Measurements from ENCODE around the gene MMP26.

Gene MMP26

GRCh38 chr11:4704054-4704789, at the start of gene MMP26:
Gene MMP26 (plus strand): TSS chr11:4704784.
- DNase-seq (ENCODE audit: low spot score): no peak

DNA sequence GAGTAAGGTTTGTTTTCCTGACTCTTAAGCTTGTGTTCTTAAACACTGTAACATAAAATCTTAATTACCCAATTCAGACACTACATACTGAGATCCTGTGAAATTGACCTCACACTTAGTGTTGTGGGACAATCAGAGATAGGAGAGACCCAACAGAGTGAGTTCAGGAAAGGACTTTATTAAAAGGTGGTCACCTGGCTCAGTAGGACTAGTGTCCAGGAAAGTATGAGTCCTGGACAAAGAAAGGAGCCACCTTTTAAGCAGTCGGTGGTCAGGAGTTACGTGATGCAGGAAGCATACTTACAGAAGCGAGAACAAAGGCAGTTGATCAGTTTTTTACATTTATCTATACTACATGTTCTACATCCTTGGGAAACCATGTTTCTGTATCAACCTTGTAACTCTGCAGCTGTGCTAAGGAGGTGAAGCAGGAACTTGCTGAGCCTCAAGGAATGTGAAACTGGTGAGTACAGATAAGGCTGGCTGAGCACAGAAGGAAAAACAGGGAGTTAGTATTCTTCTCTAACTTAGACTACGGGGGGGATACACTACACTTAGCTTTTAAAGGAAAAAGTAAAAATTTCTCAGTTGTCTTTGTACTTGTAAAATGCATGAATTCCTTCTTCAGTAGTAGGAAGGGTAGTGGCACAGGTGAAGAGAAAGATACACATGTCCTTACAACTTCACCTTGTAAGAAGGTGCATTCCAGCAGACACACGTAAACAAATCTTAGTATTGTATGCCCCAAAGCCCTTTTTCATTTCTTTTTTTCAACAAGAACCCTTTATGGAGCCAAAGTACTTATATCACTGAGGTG, 45.7 kb upstream of the MMP26 start:
- DNase-seq (ENCODE audit: low spot score): no peak

- no peak for DNase-seq (ENCODE audit: low spot score)
Measured at GRCh38 chr11:4662876-4663275, 41.7 kb upstream of the MMP26 start.

GRCh38 chr11:4664183-4664582, 40.4 kb upstream of the MMP26 start:
- DNase-seq (ENCODE audit: low spot score): no peak

GRCh38 chr11:4664786-4665185, 39.8 kb upstream of the MMP26 start:
- no peak for DNase-seq (ENCODE audit: low spot score)

- DNase-seq (ENCODE audit: low spot score): no peak
Measured at GRCh38 chr11:4665424-4665823, 39.2 kb upstream of the MMP26 start.

DNA sequence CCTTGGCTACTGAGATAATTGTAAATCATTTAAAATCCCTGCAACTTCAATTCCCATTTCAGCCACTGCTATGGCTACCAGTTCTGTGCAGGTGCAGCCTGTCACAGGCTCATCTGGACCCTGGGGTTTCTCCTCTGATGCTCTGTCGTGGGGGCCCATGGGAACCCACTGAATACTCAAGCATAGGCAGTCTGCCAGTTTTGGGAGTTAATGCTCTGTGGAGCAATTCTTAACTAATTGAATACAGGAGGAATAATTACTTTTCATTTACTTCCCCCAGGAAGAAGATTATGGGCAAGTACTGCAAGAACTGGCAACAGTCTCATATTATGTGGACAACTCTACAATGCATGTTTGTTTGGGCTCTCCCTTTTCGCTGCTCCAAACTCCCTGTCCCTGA, 32.8 kb upstream of the MMP26 start:
- DNase-seq (ENCODE audit: low spot score): no peak

- DNase-seq (ENCODE audit: low spot score): no peak
Measured at GRCh38 chr11:4672470-4672869, 32.1 kb upstream of the MMP26 start.

DNA sequence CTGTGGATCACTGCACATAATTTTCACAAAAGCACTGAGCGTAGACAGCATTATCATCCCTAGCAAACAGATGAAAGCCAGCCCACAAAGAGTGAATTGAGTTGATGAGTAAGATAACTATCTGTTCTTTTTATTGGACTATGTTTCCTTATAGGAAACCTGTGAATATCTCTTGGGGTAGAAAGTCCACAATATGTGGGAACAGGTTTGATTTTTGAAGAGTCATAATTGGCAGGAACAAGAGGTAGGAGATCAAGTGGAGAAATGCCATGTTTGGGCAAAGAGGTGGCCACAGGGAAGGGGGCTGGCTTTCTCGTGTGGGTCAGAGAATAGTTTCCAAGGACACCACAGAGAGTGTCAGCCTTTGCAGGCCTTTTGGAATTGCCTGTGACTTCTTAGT, 30.8 kb upstream of the MMP26 start:
- no peak for DNase-seq (ENCODE audit: low spot score)

- DNase-seq (ENCODE audit: low spot score): no peak
Measured at GRCh38 chr11:4677948-4678347, 26.6 kb upstream of the MMP26 start.

DNA sequence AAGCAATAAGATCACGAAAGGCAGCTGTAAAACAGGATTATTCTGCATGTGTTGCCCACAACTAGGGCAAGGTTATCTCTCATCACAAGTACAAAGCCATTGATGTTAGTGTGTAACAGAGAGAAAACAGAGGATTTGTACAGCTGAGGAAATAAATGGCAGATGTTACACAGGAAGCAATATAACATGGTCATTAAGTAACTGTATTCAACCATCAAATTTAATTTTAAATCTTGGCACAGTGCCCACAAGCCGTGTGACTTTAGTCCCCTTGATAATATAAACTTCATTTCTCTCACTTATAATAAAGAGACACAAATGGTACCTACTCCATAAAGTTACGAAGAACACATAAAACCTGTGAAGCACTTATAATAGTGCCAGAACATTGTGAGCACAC, 24.2 kb upstream of the MMP26 start:
- no peak for DNase-seq (ENCODE audit: low spot score)

DNA sequence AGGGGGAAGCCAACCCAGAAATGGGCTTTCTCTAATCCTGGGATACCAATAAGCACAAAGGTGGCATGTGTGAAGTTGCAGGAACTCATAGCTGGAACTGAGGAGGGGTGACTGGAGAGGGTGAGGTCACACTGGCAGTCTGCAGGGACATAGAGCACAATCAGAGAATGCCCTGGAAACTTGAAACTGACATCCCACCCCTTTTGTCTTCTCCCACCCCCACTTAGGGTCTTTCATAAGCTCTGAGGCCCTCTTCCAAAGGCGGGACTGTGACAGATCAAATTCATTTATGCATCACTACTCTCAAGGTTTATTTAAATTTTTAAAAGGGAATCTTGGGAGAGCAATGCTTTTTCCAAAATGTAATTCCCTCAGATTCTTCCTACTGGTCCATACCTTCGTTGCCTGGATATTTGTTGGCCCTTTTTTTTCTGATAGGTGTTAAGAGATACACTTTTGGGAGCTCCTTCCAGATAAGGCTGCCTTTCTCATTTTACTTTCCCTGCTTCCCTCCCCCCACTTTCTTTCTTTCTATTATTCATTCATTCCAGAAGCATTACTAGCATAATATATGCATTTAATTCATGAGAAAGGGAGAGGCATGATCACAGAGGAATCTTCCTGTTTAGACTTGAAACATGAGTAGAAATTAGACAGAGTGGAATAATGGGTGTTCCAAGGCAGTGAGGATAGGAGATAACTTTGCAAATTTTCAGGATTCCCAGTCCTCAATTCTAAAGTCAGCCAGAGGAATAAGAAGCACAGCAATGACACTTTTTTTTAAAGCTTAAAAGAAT, 21.8 kb upstream of the MMP26 start:
- no peak for DNase-seq (ENCODE audit: low spot score)

DNA sequence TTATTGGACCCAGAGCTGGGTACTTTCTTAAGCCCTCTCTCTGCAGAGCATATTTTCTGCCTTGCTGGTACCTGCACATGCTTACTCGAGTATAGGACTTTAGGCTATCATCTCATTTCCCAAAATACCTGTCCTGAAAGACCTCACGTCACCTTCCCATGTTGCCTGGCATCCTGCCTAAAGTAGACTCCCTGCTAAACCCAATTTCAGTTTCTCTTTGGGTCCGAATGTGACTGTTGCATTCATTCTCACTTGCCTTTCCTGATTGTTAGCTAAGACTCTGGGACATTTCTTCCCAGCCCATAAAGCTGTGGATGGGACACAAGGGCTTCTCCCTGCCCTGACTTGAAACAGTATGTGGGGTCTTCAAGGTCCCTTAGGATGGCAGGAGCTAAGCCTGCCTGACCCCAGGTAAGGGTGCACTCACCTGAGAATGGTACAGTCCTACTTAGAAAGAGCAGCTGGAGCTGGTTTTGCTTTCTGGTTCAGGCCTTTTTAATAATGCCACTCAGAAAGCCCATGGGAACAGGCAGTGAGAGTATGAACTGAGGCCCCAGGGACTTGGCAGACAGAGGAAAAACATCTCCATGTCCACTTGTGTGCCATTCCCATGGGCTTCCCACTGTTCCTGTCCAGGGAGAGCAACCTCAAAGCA, 19.8 kb upstream of the MMP26 start:
- no peak for DNase-seq (ENCODE audit: low spot score)

GRCh38 chr11:4695442-4695841, 9.1 kb upstream of the MMP26 start:
- no peak for DNase-seq (ENCODE audit: low spot score)

DNA sequence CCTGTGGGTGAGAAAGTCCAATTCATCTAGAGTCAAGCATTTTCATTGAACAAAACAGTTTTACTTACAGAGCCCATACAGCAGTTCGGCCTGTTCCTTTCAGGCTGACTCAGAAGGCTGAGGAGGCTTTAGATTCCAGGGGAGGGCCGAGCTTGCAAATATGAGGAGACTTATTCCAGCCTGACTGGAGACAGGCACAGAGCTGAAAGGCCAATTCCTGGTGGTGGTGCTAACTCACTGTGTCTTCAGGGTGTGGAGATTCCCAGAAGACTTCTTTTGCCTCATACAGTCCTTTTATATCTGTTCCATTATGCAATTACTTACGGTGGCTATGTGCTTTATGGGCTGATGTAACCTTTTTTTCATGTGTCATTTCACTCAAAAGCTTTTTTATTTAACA, 7.0 kb upstream of the MMP26 start, which contains the start of gene OR51E2:
Gene OR51E2 (minus strand): TSS at position 269 of the 400 bp plus-strand sequence. CDS start 15,142 bp downstream, outside the sequence.
- no peak for DNase-seq (ENCODE audit: low spot score)

DNA sequence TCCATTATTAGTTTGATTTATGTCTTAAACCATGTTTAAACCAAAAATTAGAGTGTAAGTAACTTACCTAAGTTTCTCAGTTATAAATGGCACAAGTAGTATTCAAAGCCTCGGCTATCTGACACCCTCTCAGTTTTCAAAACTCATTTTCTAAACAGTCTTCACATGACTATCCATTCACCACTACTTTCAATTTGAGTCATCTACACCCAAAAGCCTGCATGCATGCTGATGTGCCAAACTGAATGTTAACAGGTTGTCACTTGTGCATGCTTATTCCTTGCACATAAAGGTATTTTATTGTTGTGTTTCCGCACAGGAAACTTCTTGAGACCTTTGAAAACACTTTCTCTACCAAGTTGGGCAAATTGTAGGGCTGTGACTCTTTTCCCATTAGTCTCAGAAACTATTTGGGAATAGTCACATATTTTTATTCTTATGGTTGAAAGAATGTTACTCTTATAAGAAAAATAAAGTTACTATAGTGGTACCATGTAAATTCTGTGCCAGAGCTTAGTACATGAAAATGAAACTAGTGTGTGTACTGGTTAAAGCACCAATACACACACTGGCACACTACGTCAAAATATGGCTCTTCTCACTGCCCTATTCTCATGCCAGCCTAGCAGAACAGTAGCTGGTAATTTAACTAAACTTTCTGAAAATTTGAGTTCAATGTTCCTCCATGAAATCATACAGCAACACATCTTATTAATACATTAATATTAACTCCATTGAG, 4.7 kb upstream of the MMP26 start:
- DNase-seq (ENCODE audit: low spot score): no peak

DNA sequence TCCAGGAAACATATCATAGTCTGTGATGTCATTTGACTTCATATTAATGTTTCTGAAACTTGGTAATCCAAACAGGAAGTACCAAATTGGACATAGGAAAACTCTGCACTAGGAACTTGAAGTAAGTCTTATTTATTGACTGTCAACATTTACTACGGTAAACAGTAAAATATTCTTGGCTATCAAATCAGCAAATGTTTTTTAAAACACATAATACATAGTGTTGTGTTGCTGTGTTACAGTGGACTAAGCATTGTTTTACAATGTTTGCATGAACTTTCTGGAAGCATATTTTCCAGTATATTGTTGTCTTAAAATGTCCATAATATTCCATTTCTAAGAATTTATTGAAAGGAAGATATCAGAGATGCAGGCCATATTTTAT, 4.2 kb upstream of the MMP26 start:
- DNase-seq (ENCODE audit: low spot score): no peak

GRCh38 chr11:4704790-4705334, 278 bp downstream of the MMP26 start:
- no peak for DNase-seq (ENCODE audit: low spot score)

GRCh38 chr11:4713241-4713640, 8.7 kb downstream of the MMP26 start:
- no peak for DNase-seq (ENCODE audit: low spot score)

DNA sequence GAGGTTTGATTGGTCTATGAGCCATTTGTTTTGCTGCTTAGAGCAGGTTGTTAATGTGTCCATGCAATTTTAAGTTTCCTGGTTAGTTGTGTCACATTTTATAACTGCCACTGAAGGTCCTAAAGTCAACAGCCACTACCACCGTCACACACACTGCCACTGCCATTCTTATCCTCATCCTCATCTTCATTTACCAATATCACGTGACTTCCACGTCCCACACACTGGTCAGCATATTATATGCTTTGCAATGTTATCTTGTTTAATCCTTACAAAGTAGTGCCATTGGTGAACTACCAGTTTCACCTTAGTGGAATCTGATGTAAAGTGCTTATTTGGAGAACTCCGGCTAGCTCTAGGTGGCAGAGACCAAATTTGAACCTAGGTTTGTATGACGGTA, 9.7 kb downstream of the MMP26 start:
- DNase-seq (ENCODE audit: low spot score): no peak
